Cardiac fibroblast (primary cell): ENCODE data around the gene ADGRB2.

Experiments used
- DNase-seq, 2 donors: peaks; one replicate each; pipeline versions ENCODE4 v3.0.0 to v3.0.0-alpha.2; 2010; ENCODE audit warnings: low read depth in 2 of 2
- H3K4me3 ChIP-seq, 2 donors: replicated peaks in 1 of 2; 1 replicate in 1 of 2; 2 replicates in 1 of 2; pipeline ENCODE4 v1.5.1; 2011; ENCODE audit warnings: low read depth in 2 of 2, low read length in 2 of 2, mild to moderate bottlenecking in 2 of 2, moderate library complexity in 1 of 2
- CTCF ChIP-seq: IDR thresholded peaks from one replicate; pipeline ENCODE4 v1.5.1; 2011; ENCODE audit warnings: low read depth, mild to moderate bottlenecking, low read length, inconsistent platforms

The ADGRB2 gene

GRCh38 chr1:31699341-31699891 lies 64.7 kb downstream of the ADGRB2 start:
- H3K4me3 ChIP-seq, result no peak overlapping the region
- TF ChIP-seq CTCF, result no peak
- DNase-seq, result no peak

- H3K4me3 ChIP-seq, result no peak overlapping the region
- DNase-seq, result no peak
- TF ChIP-seq CTCF, result no peak
Measured at GRCh38 chr1:31697369-31697984, 66.7 kb downstream of the ADGRB2 start.

GRCh38 chr1:31696242-31696641 lies 67.9 kb downstream of the ADGRB2 start:
- no peak for TF ChIP-seq CTCF
- no peak for DNase-seq
- H3K4me3 ChIP-seq, result no peak overlapping the region

- DNase-seq, result no peak
- TF ChIP-seq CTCF, result no peak
- H3K4me3 ChIP-seq, result no peak overlapping the region
Measured at GRCh38 chr1:31695327-31695726, 68.8 kb downstream of the ADGRB2 start.

GRCh38 chr1:31694964-31695313 lies 69.2 kb downstream of the ADGRB2 start:
- H3K4me3 ChIP-seq, result no peak overlapping the region
- DNase-seq, result no peak
- TF ChIP-seq CTCF, result no peak

GRCh38 chr1:31694069-31694963 lies 69.8 kb downstream of the ADGRB2 start:
- no peak for TF ChIP-seq CTCF
- no peak for DNase-seq
- no peak overlapping the region for H3K4me3 ChIP-seq
